ENCODE data around the gene BRINP1.

GRCh38 chr9:119175581-119175980 lies 193.7 kb downstream of the BRINP1 start:
- no peak for TF ChIP-seq GATA3 (IDR thresholded peaks at IDR 0.05; ENCODE audit: low read depth, low read length)
- no peak for TF ChIP-seq GATA2 (IDR thresholded peaks at IDR 0.05; ENCODE audit: low read depth, low read length)
